SK-N-SH (cell line): ENCODE results near the gene WT1. TPM values are rescaled to one million over a fixed set of nuclear protein-coding genes. Genes with fewer than 3 reads are reported as not detected.

Experiments
- CTCF ChIA-PET: fragments of 300-600, 350-600 bp; formaldehyde crosslinking; extraction: SDS; loops from one replicate; lab custom pipeline; 2021; lab: Yijun Ruan, JAX
- POLR2A ChIA-PET: fragments of 350-600 bp; sonication (Branson Sonifier 250); formaldehyde crosslinking; extraction: SDS; loops from one replicate; lab custom pipeline; 2020; ENCODE audit warnings: antibody characterized with exemption, inconsistent platforms; lab: Yijun Ruan, JAX
- DNase-seq: peaks from one replicate; pipeline ENCODE4 v3.0.0; 2012
- H2AFZ ChIP-seq: fragments of 200-600 bp; sonication (generic); 2 replicates; pipeline ENCODE4 v1.8.1; 2016; ENCODE audit warnings: antibody characterized with exemption, mild to moderate bottlenecking, low read depth
- H3F3A ChIP-seq: fragments of 200-600 bp; sonication (generic); replicated peaks from 2 replicates; pipeline ENCODE3; 2016; ENCODE audit warnings: antibody characterized with exemption, mild to moderate bottlenecking; ENCODE audit not compliant: insufficient read depth
- H3K27ac ChIP-seq, 2 experiments: fragments of 200-500 bp in 1 of 2; fragments of 200-600 bp in 1 of 2; sonication (Bioruptor generic) in 1 of 2; sonication (generic), shearing (Covaris generic) in 1 of 2; 2 replicates each; pipeline versions ENCODE4 v1.5.1 to v1.6.1; 2014 to 2016; ENCODE audit warnings: low read depth in 2 of 2, inconsistent platforms in 1 of 2, low read length in 1 of 2, mild to moderate bottlenecking in 1 of 2, mixed read lengths in 1 of 2
- H3K27me3 ChIP-seq: fragments of 200-600 bp; sonication (generic), shearing (Covaris generic); 2 replicates; pipeline ENCODE4 v1.6.1; 2016; ENCODE audit warnings: mixed run types; ENCODE audit not compliant: insufficient read depth
- H3K36me3 ChIP-seq, 2 experiments: fragments of 200-500 bp in 1 of 2; fragments of 200-600 bp in 1 of 2; sonication (Bioruptor generic) in 1 of 2; sonication (generic) in 1 of 2; replicated peaks in 1 of 2; 2 replicates each; pipeline versions ENCODE3 to v1.5.1; 2014 to 2016; ENCODE audit warnings: low read length in 1 of 2, mild to moderate bottlenecking in 1 of 2; ENCODE audit not compliant: insufficient read depth in 2 of 2, control insufficient read depth in 1 of 2
- H3K4me1 ChIP-seq, 2 experiments: fragments of 200-500 bp in 1 of 2; fragments of 200-600 bp in 1 of 2; sonication (Bioruptor generic) in 1 of 2; sonication (generic), shearing (Covaris generic) in 1 of 2; 2 replicates each; pipeline versions ENCODE4 v1.5.1 to v1.6.1; 2014 to 2016; ENCODE audit warnings: low read depth in 1 of 2, low read length in 1 of 2, mixed run types in 1 of 2; ENCODE audit not compliant: insufficient read depth in 2 of 2, control insufficient read depth in 1 of 2
- H3K4me2 ChIP-seq: fragments of 200-600 bp; sonication (generic), shearing (Covaris generic); 2 replicates; pipeline ENCODE4 v1.6.1; 2017; ENCODE audit warnings: mixed run types
- H3K4me3 ChIP-seq, 2 experiments: fragments of 200-500 bp in 1 of 2; fragments of 200-600 bp in 1 of 2; sonication (Bioruptor generic) in 1 of 2; sonication (generic), shearing (Covaris generic) in 1 of 2; 2 replicates each; pipeline versions ENCODE4 v1.5.1 to v1.8.1; 2014 to 2016; ENCODE audit warnings: low read depth in 2 of 2, inconsistent platforms in 1 of 2, low read length in 1 of 2, mild to moderate bottlenecking in 1 of 2, mixed read lengths in 1 of 2, moderate library complexity in 1 of 2
- H3K79me2 ChIP-seq: fragments of 200-600 bp; sonication (generic); 2 replicates; pipeline ENCODE4 v1.8.1; 2017; ENCODE audit warnings: mild to moderate bottlenecking; ENCODE audit not compliant: insufficient read depth
- H3K9ac ChIP-seq: fragments of 200-600 bp; sonication (generic); 2 replicates; pipeline ENCODE4 v1.6.1; 2017; ENCODE audit warnings: mixed run types
- H3K9me2 ChIP-seq: fragments of 200-600 bp; sonication (generic); 2 replicates; pipeline ENCODE4 v1.6.1; 2017; ENCODE audit warnings: mixed run types
- H3K9me3 ChIP-seq: fragments of 200-600 bp; sonication (generic); 2 replicates; pipeline ENCODE4 v1.6.1; 2017; ENCODE audit warnings: mixed run types, mild to moderate bottlenecking, moderate library complexity
- H4K20me1 ChIP-seq: fragments of 200-600 bp; sonication (generic); 2 replicates; pipeline ENCODE4 v1.6.1; 2017; ENCODE audit warnings: mild to moderate bottlenecking, mixed run types; ENCODE audit not compliant: insufficient read depth
- ELF1 ChIP-seq: IDR thresholded peaks from 2 replicates; pipeline ENCODE4 v1.4.0; 2012
- EP300 ChIP-seq, 2 experiments: IDR thresholded peaks; 2 replicates each; pipeline versions ENCODE4 v1.4.0 to v1.6.1; 2012; ENCODE audit warnings: borderline replicate concordance in 1 of 2, low read depth in 1 of 2, low read length in 1 of 2
- FOXJ3 ChIP-seq: sonication (generic); formaldehyde crosslinking; IDR thresholded peaks from 2 replicates; pipeline ENCODE4 v1.5.1; 2020; ENCODE audit warnings: mild to moderate bottlenecking, missing genetic modification reagents
- FOXM1 ChIP-seq: IDR thresholded peaks from 2 replicates; pipeline ENCODE4 v1.4.0; 2012; ENCODE audit warnings: low read depth, mild to moderate bottlenecking
- IRF3 ChIP-seq: fragments of 150-350 bp; IDR thresholded peaks from 2 replicates; pipeline ENCODE4 v1.6.1; 2016; ENCODE audit warnings: mild to moderate bottlenecking, low read depth, low read length
- MXI1 ChIP-seq: IDR thresholded peaks from 2 replicates; pipeline ENCODE4 v1.6.1; 2012; ENCODE audit warnings: mild to moderate bottlenecking, low read depth, low read length, improper control_type of control experiment
- NRF1 ChIP-seq: IDR thresholded peaks from 2 replicates; pipeline ENCODE4 v1.6.1; 2012; ENCODE audit warnings: low read depth, mild to moderate bottlenecking, low read length
- RAD21 ChIP-seq: IDR thresholded peaks from 2 replicates; pipeline ENCODE4 v1.6.1; 2012; ENCODE audit warnings: mild to moderate bottlenecking, low read length
- RFX5 ChIP-seq: IDR thresholded peaks from 2 replicates; pipeline ENCODE4 v1.6.1; 2012; ENCODE audit warnings: mild to moderate bottlenecking, improper control_type of control experiment, low read length
- TAF1 ChIP-seq: IDR thresholded peaks from 2 replicates; pipeline ENCODE4 v1.6.1; 2012; ENCODE audit warnings: low read depth, mild to moderate bottlenecking, low read length, moderate library complexity, borderline replicate concordance
- YY1 ChIP-seq: IDR thresholded peaks from 2 replicates; pipeline ENCODE4 v1.4.0; 2012; ENCODE audit warnings: low read depth, mild to moderate bottlenecking
- WGBS: methylation state at CpG from one replicate; pipeline ENCODE4 v1.1.6; 2017; ENCODE audit warnings: low lambda C conversion rate; 5-methylcytosine and 5-hydroxymethylcytosine counted together
- polyA plus RNA-seq, 3 experiments: library from polyadenylated mRNA; depleted of rRNA; stranded (reverse); fragments of >200 nt; gene quantifications; 2 replicates each; pipeline ENCODE4 v1.2.3, GENCODE V29; 2012
- TF ChIP-seq, protein P1 (sequence below): IDR thresholded peaks from 2 replicates; pipeline ENCODE4 v1.4.0; 2012; ENCODE audit warnings: low read depth, borderline replicate concordance

The WT1 gene
- polyA plus RNA-seq, 1 of the 3 experiments (the other 2 are of a cell fraction): 0.49 TPM

DNA sequence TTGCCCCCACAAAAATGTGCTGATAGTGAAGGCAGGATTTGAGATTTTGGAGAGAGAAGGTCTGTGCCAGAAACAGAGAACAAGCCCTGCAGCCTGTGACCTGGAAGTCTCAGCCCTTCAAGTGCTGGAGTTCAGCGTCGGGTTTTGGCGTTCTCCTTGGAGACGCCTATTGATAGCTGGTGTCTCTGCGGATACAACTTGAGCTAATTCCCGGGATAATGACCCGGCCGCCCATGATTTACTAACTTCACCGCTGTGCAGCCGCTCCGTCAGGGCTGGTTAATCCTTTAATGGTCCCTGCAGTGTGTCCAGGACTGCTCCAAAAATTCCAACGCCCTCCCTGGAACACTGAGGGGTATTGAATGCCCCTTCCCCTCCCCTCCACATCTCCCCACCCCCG is 76.6 kb downstream of the WT1 start:
- no peak overlapping the region for H3K9ac ChIP-seq
- 2% methylated on average over 8 of the region's 13 CpGs for WGBS
- ChIA-PET POLR2A (no interaction called here), CTCF (interaction anchor here (0.6 kb wide), 1 partner anchor 23 kb away, joined by 3 read pairs; no protein-coding TSS in a partner anchor)
- H3F3A ChIP-seq: no peaks in the 10 kb centered on the region
- H3K4me1 ChIP-seq: no peaks in the 10 kb centered on the region
- H3K27ac ChIP-seq: no peak overlapping the region
- H2AFZ ChIP-seq: no peak overlapping the region
- H3K27me3 ChIP-seq: peaks cover 55% of the 10 kb centered on the region; the same call in 1 of the 2 replicates
- H3K36me3 ChIP-seq: no peaks in the 10 kb centered on the region
- no peaks in the 10 kb centered on the region for H3K9me3 ChIP-seq
- no peaks in the 10 kb centered on the region for H3K9me2 ChIP-seq
- no peak overlapping the region for H3K4me3 ChIP-seq
- no peaks in the 10 kb centered on the region for H3K79me2 ChIP-seq
- TF ChIP-seq IRF3: no peak
- H4K20me1 ChIP-seq: no peaks in the 10 kb centered on the region
- DNase-seq: no peak
- no peak overlapping the region for H3K4me2 ChIP-seq

DNA sequence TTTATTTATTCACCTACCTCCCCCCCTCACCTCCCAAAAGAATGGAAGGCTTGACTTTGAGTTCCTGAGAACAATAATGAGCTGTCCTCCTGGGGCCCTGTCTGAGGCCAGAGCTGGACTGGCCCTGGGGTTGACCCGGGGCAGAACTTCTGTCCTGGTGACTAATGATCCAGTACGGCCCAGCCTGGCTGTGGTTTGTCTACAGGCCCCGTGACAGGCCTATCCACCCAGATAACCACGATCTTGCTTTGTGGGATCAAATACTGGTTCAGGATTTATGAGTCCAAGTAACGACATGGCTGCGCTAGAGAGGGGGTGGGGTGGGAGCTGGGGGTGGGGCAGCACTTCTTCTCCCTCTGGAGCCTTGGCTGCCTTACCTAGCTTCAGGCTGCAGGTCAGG is 81.5 kb downstream of the WT1 start:
- no peaks in the 10 kb centered on the region for H3F3A ChIP-seq
- H2AFZ ChIP-seq: no peak overlapping the region
- no peak for DNase-seq
- H3K9me3 ChIP-seq: no peaks in the 10 kb centered on the region
- H3K36me3 ChIP-seq: no peaks in the 10 kb centered on the region
- H3K9me2 ChIP-seq: no peaks in the 10 kb centered on the region
- ChIA-PET CTCF (no interaction called here), POLR2A (no interaction called here)
- H3K9ac ChIP-seq: no peak overlapping the region
- no peaks in the 10 kb centered on the region for H3K4me1 ChIP-seq
- H4K20me1 ChIP-seq: no peaks in the 10 kb centered on the region
- TF ChIP-seq, protein P1, sequence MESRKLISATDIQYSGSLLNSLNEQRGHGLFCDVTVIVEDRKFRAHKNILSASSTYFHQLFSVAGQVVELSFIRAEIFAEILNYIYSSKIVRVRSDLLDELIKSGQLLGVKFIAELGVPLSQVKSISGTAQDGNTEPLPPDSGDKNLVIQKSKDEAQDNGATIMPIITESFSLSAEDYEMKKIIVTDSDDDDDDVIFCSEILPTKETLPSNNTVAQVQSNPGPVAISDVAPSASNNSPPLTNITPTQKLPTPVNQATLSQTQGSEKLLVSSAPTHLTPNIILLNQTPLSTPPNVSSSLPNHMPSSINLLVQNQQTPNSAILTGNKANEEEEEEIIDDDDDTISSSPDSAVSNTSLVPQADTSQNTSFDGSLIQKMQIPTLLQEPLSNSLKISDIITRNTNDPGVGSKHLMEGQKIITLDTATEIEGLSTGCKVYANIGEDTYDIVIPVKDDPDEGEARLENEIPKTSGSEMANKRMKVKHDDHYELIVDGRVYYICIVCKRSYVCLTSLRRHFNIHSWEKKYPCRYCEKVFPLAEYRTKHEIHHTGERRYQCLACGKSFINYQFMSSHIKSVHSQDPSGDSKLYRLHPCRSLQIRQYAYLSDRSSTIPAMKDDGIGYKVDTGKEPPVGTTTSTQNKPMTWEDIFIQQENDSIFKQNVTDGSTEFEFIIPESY: no peak
- no peak for TF ChIP-seq RFX5
- no peak for TF ChIP-seq EP300 (IDR thresholded peaks at IDR 0.05; ENCODE audit: borderline replicate concordance in 1 of 2, low read depth in 1 of 2, low read length in 1 of 2)
- TF ChIP-seq ELF1: no peak
- TF ChIP-seq NRF1: no peak
- TF ChIP-seq MXI1: no peak
- TF ChIP-seq YY1: no peak
- no peak for TF ChIP-seq TAF1
- no peak for TF ChIP-seq FOXM1
- TF ChIP-seq RAD21: no peak
- no peak for TF ChIP-seq FOXJ3
- H3K27me3 ChIP-seq: peaks cover 39% of the 10 kb centered on the region; the same call in 1 of the 2 replicates
- H3K4me3 ChIP-seq: no peak overlapping the region
- H3K27ac ChIP-seq: no peak overlapping the region
- 22% methylated on average over 6 of the region's 6 CpGs for WGBS
- no peak overlapping the region for H3K4me2 ChIP-seq
- H3K79me2 ChIP-seq: no peaks in the 10 kb centered on the region
